Endothelial cell of umbilical vein (primary cell): Measurements from ENCODE around the gene SPACA4.

Experiments
- EZH2 ChIP-seq: IDR thresholded peaks from 2 replicates; pipeline ENCODE4 v1.6.1; 2012; ENCODE audit warnings: borderline replicate concordance, low read depth, mild to moderate bottlenecking, moderate library complexity, low read length, inconsistent platforms; ENCODE audit not compliant: severe bottlenecking
- JUN ChIP-seq: IDR thresholded peaks from 2 replicates; pipeline ENCODE4 v1.6.1; 2011; ENCODE audit warnings: borderline replicate concordance, low read depth; ENCODE audit not compliant: insufficient read length, insufficient read depth
- TF ChIP-seq, protein P1 (sequence below), 2 donors: IDR thresholded peaks; 1 replicate in 1 of 2; 2 replicates in 1 of 2; pipeline ENCODE4 v1.5.1; 2011; ENCODE audit warnings: low read length in 2 of 2, mild to moderate bottlenecking in 2 of 2, moderate library complexity in 2 of 2, control low read depth in 1 of 2, inconsistent platforms in 1 of 2, low read depth in 1 of 2; ENCODE audit not compliant: insufficient read depth in 1 of 2; ENCODE audit errors: extremely low read depth in 1 of 2
- TF ChIP-seq, protein P2 (sequence below): IDR thresholded peaks from 2 replicates; pipeline ENCODE4 v1.6.1; 2011; ENCODE audit not compliant: insufficient read depth, insufficient read length

DNA sequence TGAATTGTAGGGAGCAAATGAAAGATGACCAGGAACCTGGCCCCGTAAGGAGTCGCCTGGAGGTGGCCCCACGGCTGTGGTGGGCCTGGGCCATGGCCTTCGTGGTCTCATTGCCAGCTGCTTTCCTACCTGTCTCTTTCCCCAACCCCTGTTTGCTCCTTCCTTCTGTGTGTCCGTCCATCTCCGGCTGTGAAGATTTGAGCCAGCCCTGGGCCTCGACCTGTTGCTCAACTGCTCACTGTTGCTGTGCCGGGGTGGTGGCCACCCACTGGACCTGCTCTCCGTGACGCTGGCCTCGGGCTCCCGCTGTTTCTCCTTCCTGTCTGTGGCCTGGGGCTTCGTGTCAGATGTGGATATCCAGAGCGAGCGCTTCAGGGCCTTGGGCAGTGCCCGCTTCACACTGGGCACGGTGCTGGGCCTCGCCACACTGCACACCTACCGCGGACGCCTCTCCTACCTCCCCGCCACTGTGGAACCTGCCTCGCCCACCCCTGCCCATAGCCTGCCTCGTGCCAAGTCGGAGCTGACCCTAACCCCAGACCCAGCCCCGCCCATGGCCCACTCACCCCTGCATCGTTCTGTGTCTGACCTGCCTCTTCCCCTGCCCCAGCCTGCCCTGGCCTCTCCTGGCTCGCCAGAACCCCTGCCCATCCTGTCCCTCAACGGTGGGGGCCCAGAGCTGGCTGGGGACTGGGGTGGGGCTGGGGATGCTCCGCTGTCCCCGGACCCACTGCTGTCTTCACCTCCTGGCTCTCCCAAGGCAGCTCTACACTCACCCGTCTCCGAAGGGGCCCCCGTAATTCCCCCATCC, 22.1 kb downstream of the SPACA4 start:
- TF ChIP-seq, protein P1, sequence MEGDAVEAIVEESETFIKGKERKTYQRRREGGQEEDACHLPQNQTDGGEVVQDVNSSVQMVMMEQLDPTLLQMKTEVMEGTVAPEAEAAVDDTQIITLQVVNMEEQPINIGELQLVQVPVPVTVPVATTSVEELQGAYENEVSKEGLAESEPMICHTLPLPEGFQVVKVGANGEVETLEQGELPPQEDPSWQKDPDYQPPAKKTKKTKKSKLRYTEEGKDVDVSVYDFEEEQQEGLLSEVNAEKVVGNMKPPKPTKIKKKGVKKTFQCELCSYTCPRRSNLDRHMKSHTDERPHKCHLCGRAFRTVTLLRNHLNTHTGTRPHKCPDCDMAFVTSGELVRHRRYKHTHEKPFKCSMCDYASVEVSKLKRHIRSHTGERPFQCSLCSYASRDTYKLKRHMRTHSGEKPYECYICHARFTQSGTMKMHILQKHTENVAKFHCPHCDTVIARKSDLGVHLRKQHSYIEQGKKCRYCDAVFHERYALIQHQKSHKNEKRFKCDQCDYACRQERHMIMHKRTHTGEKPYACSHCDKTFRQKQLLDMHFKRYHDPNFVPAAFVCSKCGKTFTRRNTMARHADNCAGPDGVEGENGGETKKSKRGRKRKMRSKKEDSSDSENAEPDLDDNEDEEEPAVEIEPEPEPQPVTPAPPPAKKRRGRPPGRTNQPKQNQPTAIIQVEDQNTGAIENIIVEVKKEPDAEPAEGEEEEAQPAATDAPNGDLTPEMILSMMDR (IDR thresholded peaks at IDR 0.05; ENCODE audit: extremely low read depth in 1 of 2, insufficient read depth in 1 of 2, low read depth in 1 of 2, low read length in 2 of 2) = no peak
- TF ChIP-seq EZH2 (no peak), JUN (no peak)
- TF ChIP-seq, protein P2, sequence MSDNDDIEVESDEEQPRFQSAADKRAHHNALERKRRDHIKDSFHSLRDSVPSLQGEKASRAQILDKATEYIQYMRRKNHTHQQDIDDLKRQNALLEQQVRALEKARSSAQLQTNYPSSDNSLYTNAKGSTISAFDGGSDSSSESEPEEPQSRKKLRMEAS = no peak
